Smooth muscle cell (in vitro differentiated cells): Measurements from ENCODE around the gene DIP2C. TPM values are rescaled to one million over a fixed set of nuclear protein-coding genes. Genes with fewer than 3 reads are reported as not detected.

Experiments
- DNase-seq: peaks from one replicate; lab custom pipeline; 2025; ENCODE audit not compliant: unreplicated experiment; lab: John Stamatoyannopoulos, UW
- H2AFZ ChIP-seq: fragments of 200-600 bp; sonication (generic); 2 replicates; pipeline ENCODE4 v1.6.0; 2016; ENCODE audit warnings: antibody characterized with exemption, low read depth, mild to moderate bottlenecking
- H3F3A ChIP-seq: fragments of 200-600 bp; sonication (generic); 2 replicates; pipeline ENCODE4 v1.6.0; 2017; ENCODE audit warnings: antibody characterized with exemption, low read depth
- H3K27ac ChIP-seq: fragments of 200-600 bp; sonication (generic); 2 replicates; pipeline ENCODE4 v1.5.1; 2016; ENCODE audit warnings: low read depth, mild to moderate bottlenecking
- H3K27me3 ChIP-seq: fragments of 200-600 bp; sonication (generic); 2 replicates; pipeline ENCODE4 v1.6.1; 2016; ENCODE audit warnings: low read depth, mild to moderate bottlenecking
- H3K36me3 ChIP-seq: fragments of 200-600 bp; sonication (generic); 2 replicates; pipeline ENCODE4 v1.5.1; 2016; ENCODE audit warnings: low read depth
- H3K4me1 ChIP-seq: fragments of 200-600 bp; sonication (generic); 2 replicates; pipeline ENCODE4 v1.5.1; 2016; ENCODE audit warnings: low read depth
- H3K4me2 ChIP-seq: fragments of 200-600 bp; sonication (generic); 2 replicates; pipeline ENCODE4 v1.6.0; 2016; ENCODE audit warnings: mild to moderate bottlenecking
- H3K4me3 ChIP-seq: fragments of 200-600 bp; sonication (generic); 2 replicates; pipeline ENCODE4 v1.5.1; 2016; ENCODE audit warnings: mild to moderate bottlenecking
- H3K79me2 ChIP-seq: fragments of 200-600 bp; sonication (generic); 2 replicates; pipeline ENCODE4 v1.6.0; 2016; ENCODE audit warnings: low read depth, mild to moderate bottlenecking
- H3K9ac ChIP-seq: fragments of 200-600 bp; sonication (generic); 2 replicates; pipeline ENCODE4 v1.6.0; 2016; ENCODE audit warnings: low read depth
- H3K9me3 ChIP-seq: fragments of 200-600 bp; sonication (generic); replicated peaks from 2 replicates; pipeline ENCODE4 v1.5.1; 2016; ENCODE audit warnings: low read depth
- H4K20me1 ChIP-seq: fragments of 200-600 bp; sonication (generic); 2 replicates; pipeline ENCODE4 v1.6.0; 2016; ENCODE audit warnings: low read depth
- CTCF ChIP-seq: fragments of 200-600 bp; sonication (generic); IDR thresholded peaks from 2 replicates; pipeline ENCODE4 v1.5.1; 2017; ENCODE audit warnings: borderline replicate concordance, mild to moderate bottlenecking, antibody characterized with exemption; ENCODE audit not compliant: insufficient read depth, poor library complexity, severe bottlenecking
- WGBS: methylation state at CpG from one replicate; pipeline ENCODE4 v1.1.7; 2016; ENCODE audit warnings: low lambda C conversion rate; 5-methylcytosine and 5-hydroxymethylcytosine counted together
- polyA plus RNA-seq: library from polyadenylated mRNA; unstranded; fragments of >200 nt; fragmentation: Nextera tagmentation; extraction: Ambion mirVana; gene quantifications from 2 replicates; pipeline ENCODE4 v1.2.1, GENCODE V29; 2016
- total RNA-seq: library from RNA; depleted of rRNA; stranded (reverse); fragments of >200 nt; gene quantifications from 2 replicates; pipeline ENCODE4 v1.2.3, GENCODE V29; 2014

The DIP2C gene
- total and polyA plus RNA-seq, 2 experiments from 2014 or later: 14.9 to 15.3 TPM

- TF ChIP-seq CTCF: no peak
- Histone ChIP-seq H3K79me2 (peaks cover 71% of the 10 kb centered on the region), H3F3A (no peaks in the 10 kb centered on the region), H3K4me1 (no peaks in the 10 kb centered on the region), H3K4me2 (no peak overlapping the region), H2AFZ (no peak overlapping the region), H3K9ac (no peak overlapping the region), H3K27ac (no peak overlapping the region), H3K27me3 (no peaks in the 10 kb centered on the region), H3K4me3 (no peak overlapping the region), H4K20me1 (peaks cover 100% of the 10 kb centered on the region), H3K36me3 (no peaks in the 10 kb centered on the region), H3K9me3 (no peaks in the 10 kb centered on the region)
- 82% methylated on average over 1 of the region's 1 CpG for WGBS
- no peak for DNase-seq
Observed at GRCh38 chr10:527416-527815, 162.1 kb downstream of the DIP2C start.

- Histone ChIP-seq H3F3A (no peaks in the 10 kb centered on the region), H3K79me2 (peaks cover 72% of the 10 kb centered on the region), H3K36me3 (no peaks in the 10 kb centered on the region), H3K9me3 (no peaks in the 10 kb centered on the region), H3K4me1 (peaks cover 1% of the 10 kb centered on the region), H3K27me3 (no peaks in the 10 kb centered on the region), H3K9ac (no peak overlapping the region), H3K4me2 (no peak overlapping the region), H3K4me3 (no peak overlapping the region), H4K20me1 (peaks cover 100% of the 10 kb centered on the region), H2AFZ (no peak overlapping the region), H3K27ac (no peak overlapping the region)
- no peak for DNase-seq
- no peak for TF ChIP-seq CTCF
- WGBS: 93% methylated on average over 21 of the region's 21 CpGs
Observed at GRCh38 chr10:526651-527312, 162.7 kb downstream of the DIP2C start.

GRCh38 chr10:525565-526315 is 163.7 kb downstream of the DIP2C start:
- no peak overlapping the region for H3K4me3 ChIP-seq
- H3K9me3 ChIP-seq: no peaks in the 10 kb centered on the region
- no peak for TF ChIP-seq CTCF
- peaks cover 100% of the 10 kb centered on the region for H4K20me1 ChIP-seq
- no peak overlapping the region for H2AFZ ChIP-seq
- WGBS: 92% methylated on average over 17 of the region's 17 CpGs
- H3F3A ChIP-seq: no peaks in the 10 kb centered on the region
- H3K9ac ChIP-seq: no peak overlapping the region
- H3K27ac ChIP-seq: no peak overlapping the region
- H3K27me3 ChIP-seq: no peaks in the 10 kb centered on the region
- no peak for DNase-seq
- no peak overlapping the region for H3K4me2 ChIP-seq
- peaks cover 11% of the 10 kb centered on the region for H3K4me1 ChIP-seq
- no peaks in the 10 kb centered on the region for H3K36me3 ChIP-seq
- H3K79me2 ChIP-seq: peaks cover 66% of the 10 kb centered on the region
